H9 (cell line): ENCODE results near the gene FAM151A. TPM values are rescaled to one million over a fixed set of nuclear protein-coding genes. Genes with fewer than 3 reads are reported as not detected.

Experiments
- DNase-seq: peaks from one replicate; pipeline ENCODE4 v3.0.0-alpha.2; 2017
- H2AFZ ChIP-seq: one replicate; pipeline ENCODE4 v1.6.1; 2013; ENCODE audit warnings: mild to moderate bottlenecking, low read length, control low read depth, moderate library complexity
- H2AK5ac ChIP-seq: 2 replicates; pipeline ENCODE4 v1.6.1; 2013; ENCODE audit warnings: low read length, control low read depth, mixed read lengths; ENCODE audit not compliant: insufficient read length
- H2BK120ac ChIP-seq: one replicate; pipeline ENCODE4 v1.6.1; 2013; ENCODE audit warnings: low read depth, mild to moderate bottlenecking, low read length, control low read depth, inconsistent platforms; ENCODE audit not compliant: poor library complexity, severe bottlenecking
- H2BK12ac ChIP-seq: 2 replicates; pipeline ENCODE4 v1.6.1; 2013; ENCODE audit warnings: low read length, control low read depth, mixed read lengths, low read depth; ENCODE audit not compliant: insufficient read length
- H2BK15ac ChIP-seq: 2 replicates; pipeline ENCODE4 v1.6.1; 2013; ENCODE audit warnings: low read depth, low read length, control low read depth
- H2BK20ac ChIP-seq: one replicate; pipeline ENCODE4 v1.6.1; 2013; ENCODE audit warnings: low read depth, mild to moderate bottlenecking, low read length, control low read depth, inconsistent platforms; ENCODE audit not compliant: poor library complexity, severe bottlenecking
- H2BK5ac ChIP-seq: 2 replicates; pipeline ENCODE4 v1.6.1; 2013; ENCODE audit warnings: low read length, control low read depth, mixed read lengths; ENCODE audit not compliant: insufficient read length
- H3K14ac ChIP-seq: 2 replicates; pipeline ENCODE4 v1.6.1; 2013; ENCODE audit warnings: low read length, control low read depth; ENCODE audit not compliant: insufficient read depth
- H3K18ac ChIP-seq: 2 replicates; pipeline ENCODE4 v1.6.1; 2013; ENCODE audit warnings: low read depth, mild to moderate bottlenecking, mixed read lengths, low read length, control low read depth; ENCODE audit not compliant: insufficient read length
- H3K23ac ChIP-seq: 2 replicates; pipeline ENCODE4 v1.6.1; 2013; ENCODE audit warnings: low read length, control low read depth, mixed read lengths, low read depth; ENCODE audit not compliant: insufficient read length
- H3K23me2 ChIP-seq: 2 replicates; pipeline ENCODE4 v1.6.1; 2013; ENCODE audit warnings: low read depth, mild to moderate bottlenecking, mixed read lengths, low read length, control low read depth; ENCODE audit not compliant: insufficient read length, poor library complexity, severe bottlenecking
- H3K27ac ChIP-seq: 2 replicates; pipeline ENCODE4 v1.5.1; 2013; ENCODE audit warnings: low read length, control low read depth, mixed read lengths, low read depth; ENCODE audit not compliant: insufficient read length
- H3K27me3 ChIP-seq: 2 replicates; pipeline ENCODE4 v1.6.1; 2013; ENCODE audit warnings: low read length, control low read depth, inconsistent platforms; ENCODE audit not compliant: insufficient read depth
- H3K4ac ChIP-seq: 2 replicates; pipeline ENCODE4 v1.6.1; 2013; ENCODE audit warnings: low read depth, mild to moderate bottlenecking, control low read depth, inconsistent platforms, low read length, moderate library complexity
- H3K4me1 ChIP-seq: 2 replicates; pipeline ENCODE4 v1.6.1; 2013; ENCODE audit warnings: low read length, control low read depth, inconsistent platforms; ENCODE audit not compliant: insufficient read depth
- H3K4me2 ChIP-seq: 2 replicates; pipeline ENCODE4 v1.6.1; 2013; ENCODE audit warnings: low read length, control low read depth, mixed read lengths; ENCODE audit not compliant: insufficient read length, insufficient read depth
- H3K56ac ChIP-seq: 2 replicates; pipeline ENCODE4 v1.6.1; 2013; ENCODE audit warnings: low read depth, mild to moderate bottlenecking, mixed read lengths, low read length, control low read depth; ENCODE audit not compliant: insufficient read length
- H3K79me1 ChIP-seq: 2 replicates; pipeline ENCODE4 v1.6.1; 2013; ENCODE audit warnings: low read depth, mild to moderate bottlenecking, moderate library complexity, low read length, control low read depth, inconsistent platforms; ENCODE audit not compliant: insufficient read depth, poor library complexity, severe bottlenecking
- H3K79me2 ChIP-seq: 2 replicates; pipeline ENCODE4 v1.6.1; 2013; ENCODE audit warnings: low read length, control low read depth, inconsistent platforms; ENCODE audit not compliant: insufficient read depth
- H3K9ac ChIP-seq: 2 replicates; pipeline ENCODE4 v1.6.1; 2013; ENCODE audit warnings: low read length, control low read depth, mixed read lengths; ENCODE audit not compliant: insufficient read length; ENCODE audit errors: extremely low read depth
- H3K9me3 ChIP-seq: one replicate; pipeline ENCODE4 v1.6.1; 2013; ENCODE audit warnings: low read depth, low read length, inconsistent platforms; ENCODE audit not compliant: control insufficient read depth
- H3T11ph ChIP-seq: one replicate; pipeline ENCODE4 v1.6.1; 2013; ENCODE audit warnings: mild to moderate bottlenecking, low read length, control low read depth, inconsistent platforms
- H4K20me1 ChIP-seq: one replicate; pipeline ENCODE4 v1.6.1; 2013; ENCODE audit not compliant: control insufficient read depth, insufficient read length, insufficient read depth
- H4K5ac ChIP-seq: 2 replicates; pipeline ENCODE4 v1.6.1; 2013; ENCODE audit warnings: low read depth, mild to moderate bottlenecking, mixed read lengths, low read length, control low read depth; ENCODE audit not compliant: insufficient read length
- H4K8ac ChIP-seq: replicated peaks from 2 replicates; pipeline ENCODE4 v1.6.1; 2013; ENCODE audit warnings: low read length, control low read depth, mixed read lengths, low read depth; ENCODE audit not compliant: insufficient read length
- H4K91ac ChIP-seq: 2 replicates; pipeline ENCODE4 v1.6.1; 2013; ENCODE audit warnings: low read depth, mild to moderate bottlenecking, moderate library complexity, mixed read lengths, low read length, control low read depth; ENCODE audit not compliant: insufficient read length
- H3K27ac Mint-ChIP-seq, 3 experiments: 2 replicates in 2 of 3; 3 replicates in 1 of 3; pipeline ENCODE4 v1.8.0; 2020 to 2021; ENCODE audit warnings: mixed read lengths in 3 of 3, mild to moderate bottlenecking in 1 of 3, moderate library complexity in 1 of 3
- H3K27me3 Mint-ChIP-seq: 2 replicates; pipeline ENCODE4 v1.8.0; 2021; ENCODE audit warnings: low read depth, mild to moderate bottlenecking, moderate library complexity, mixed read lengths
- H3K36me3 Mint-ChIP-seq, 3 experiments: 2 replicates in 2 of 3; 3 replicates in 1 of 3; pipeline ENCODE4 v1.8.0; 2020 to 2021; ENCODE audit warnings: low read depth in 3 of 3, mixed read lengths in 3 of 3; ENCODE audit not compliant: insufficient read depth in 1 of 3
- H3K4me1 Mint-ChIP-seq, 2 experiments: 2 replicates each; pipeline ENCODE4 v1.8.0; 2020; ENCODE audit warnings: mixed read lengths in 2 of 2
- H3K4me3 Mint-ChIP-seq, 2 experiments: 2 replicates in 1 of 2; 3 replicates in 1 of 2; pipeline ENCODE4 v1.8.0; 2020 to 2021; ENCODE audit warnings: mild to moderate bottlenecking in 2 of 2, mixed read lengths in 2 of 2, moderate library complexity in 1 of 2
- H3K9me3 Mint-ChIP-seq, 2 experiments: 2 replicates in 1 of 2; 3 replicates in 1 of 2; pipeline ENCODE4 v1.8.0; 2020; ENCODE audit warnings: mild to moderate bottlenecking in 2 of 2, mixed read lengths in 2 of 2, moderate library complexity in 1 of 2
- WGBS: extraction: QIAGEN DNeasy Blood & Tissue Kit; methylation state at CpG from one replicate; pipeline ENCODE4 v1.1.7; 2013; ENCODE audit warnings: missing lambda C conversion rate, low lambda C conversion rate, mixed read lengths; ENCODE audit not compliant: insufficient read length; ENCODE audit errors: extremely low coverage; 5-methylcytosine and 5-hydroxymethylcytosine counted together
- total RNA-seq: library from RNA; stranded (reverse); gene quantifications from 2 replicates; pipeline ENCODE4 v1.2.1, GENCODE V29; 2021
- TF ChIP-seq, protein P1 (sequence below): fragments of 200-600 bp; sonication (generic); conservative IDR thresholded peaks from 3 replicates; pipeline ENCODE4 v1.8.0; 2021; ENCODE audit warnings: antibody characterized with exemption, mild to moderate bottlenecking

The FAM151A gene
- total RNA-seq, 1 experiment from 2014 or later = not detected

- Mint-ChIP-seq H3K4me3 (no peak overlapping the region), H3K36me3 (no peaks in the 10 kb centered on the region), H3K9me3 (no peaks in the 10 kb centered on the region), H3K27me3 (no peaks in the 10 kb centered on the region), H3K27ac (peak overlapping the region; percentile 19 to 95 (median 91)), H3K4me1 (peaks cover 58 to 70% of the 10 kb centered on the region in 2 experiments)
- no peak for DNase-seq
- no peak overlapping the region for H3K56ac ChIP-seq
- no peaks in the 10 kb centered on the region for H3K79me2 ChIP-seq
- no peak overlapping the region for H2AK5ac ChIP-seq
- H3K9ac ChIP-seq = no peak overlapping the region
- no peak overlapping the region for H4K91ac ChIP-seq
- H3K4me2 ChIP-seq = no peak overlapping the region
- H2BK15ac ChIP-seq = no peak overlapping the region
- H2BK5ac ChIP-seq = no peak overlapping the region
- no CpG with 5 or more reads among the region's 4 CpGs for WGBS
- H4K20me1 ChIP-seq = no peaks in the 10 kb centered on the region
- H3K9me3 ChIP-seq = no peaks in the 10 kb centered on the region
- no peak overlapping the region for H2BK20ac ChIP-seq
- no peak overlapping the region for H4K8ac ChIP-seq
- H2AFZ ChIP-seq = no peak overlapping the region
- TF ChIP-seq, protein P1, sequence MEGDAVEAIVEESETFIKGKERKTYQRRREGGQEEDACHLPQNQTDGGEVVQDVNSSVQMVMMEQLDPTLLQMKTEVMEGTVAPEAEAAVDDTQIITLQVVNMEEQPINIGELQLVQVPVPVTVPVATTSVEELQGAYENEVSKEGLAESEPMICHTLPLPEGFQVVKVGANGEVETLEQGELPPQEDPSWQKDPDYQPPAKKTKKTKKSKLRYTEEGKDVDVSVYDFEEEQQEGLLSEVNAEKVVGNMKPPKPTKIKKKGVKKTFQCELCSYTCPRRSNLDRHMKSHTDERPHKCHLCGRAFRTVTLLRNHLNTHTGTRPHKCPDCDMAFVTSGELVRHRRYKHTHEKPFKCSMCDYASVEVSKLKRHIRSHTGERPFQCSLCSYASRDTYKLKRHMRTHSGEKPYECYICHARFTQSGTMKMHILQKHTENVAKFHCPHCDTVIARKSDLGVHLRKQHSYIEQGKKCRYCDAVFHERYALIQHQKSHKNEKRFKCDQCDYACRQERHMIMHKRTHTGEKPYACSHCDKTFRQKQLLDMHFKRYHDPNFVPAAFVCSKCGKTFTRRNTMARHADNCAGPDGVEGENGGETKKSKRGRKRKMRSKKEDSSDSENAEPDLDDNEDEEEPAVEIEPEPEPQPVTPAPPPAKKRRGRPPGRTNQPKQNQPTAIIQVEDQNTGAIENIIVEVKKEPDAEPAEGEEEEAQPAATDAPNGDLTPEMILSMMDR = no peak
- no peak overlapping the region for H4K5ac ChIP-seq
- no peaks in the 10 kb centered on the region for H3K27me3 ChIP-seq
- H3K4me1 ChIP-seq = peaks cover 13% of the 10 kb centered on the region; the same call in 1 of the 2 replicates
- H3K23ac ChIP-seq = no peak overlapping the region
- H3K23me2 ChIP-seq = no peaks in the 10 kb centered on the region
- H3K27ac ChIP-seq = no peak overlapping the region
- H3T11ph ChIP-seq = no peak overlapping the region
- no peak overlapping the region for H2BK12ac ChIP-seq
- no peak overlapping the region for H2BK120ac ChIP-seq
- no peak overlapping the region for H3K4ac ChIP-seq
- no peaks in the 10 kb centered on the region for H3K79me1 ChIP-seq
- peak overlapping the region; percentile 17 for H3K18ac ChIP-seq
- peak overlapping the region; percentile 63 for H3K14ac ChIP-seq
Measured at GRCh38 chr1:54579337-54579781, 44.0 kb downstream of the FAM151A start.
